NB4 (cell line): Measurements from ENCODE around the gene MFN2.
A peak's percentile ranks its signal among the peaks of the same experiment; 100 is the strongest.

Experiments used
- DNase-seq: peaks from one replicate; pipeline ENCODE4 v3.0.0; 2010; ENCODE audit warnings: low read depth
- H3K4me3 ChIP-seq: one replicate; pipeline ENCODE4 v1.5.1; 2011; ENCODE audit warnings: mild to moderate bottlenecking, low read depth, low read length, moderate library complexity
- CTCF ChIP-seq: IDR thresholded peaks from one replicate; pipeline ENCODE4 v1.5.1; 2012; ENCODE audit warnings: low read depth, low read length
- MAX ChIP-seq: IDR thresholded peaks from 2 replicates; pipeline ENCODE4 v1.6.1; 2011; ENCODE audit warnings: low read depth, low read length
- MYC ChIP-seq: IDR thresholded peaks from 2 replicates; pipeline ENCODE4 v1.6.1; 2011; ENCODE audit warnings: low read depth, low read length
- POLR2A ChIP-seq: IDR thresholded peaks from 2 replicates; pipeline ENCODE4 v1.6.1; 2011; ENCODE audit warnings: mild to moderate bottlenecking; ENCODE audit not compliant: insufficient read length; ENCODE audit errors: extremely low read depth

MFN2 gene

GRCh38 chr1:12057940-12058687 is 77.9 kb downstream of the MFN2 start:
- no peak overlapping the region for H3K4me3 ChIP-seq
- peak; percentile 52 for DNase-seq
- TF ChIP-seq CTCF (no peak), MYC (no peak), MAX (no peak), POLR2A (no peak)

DNA sequence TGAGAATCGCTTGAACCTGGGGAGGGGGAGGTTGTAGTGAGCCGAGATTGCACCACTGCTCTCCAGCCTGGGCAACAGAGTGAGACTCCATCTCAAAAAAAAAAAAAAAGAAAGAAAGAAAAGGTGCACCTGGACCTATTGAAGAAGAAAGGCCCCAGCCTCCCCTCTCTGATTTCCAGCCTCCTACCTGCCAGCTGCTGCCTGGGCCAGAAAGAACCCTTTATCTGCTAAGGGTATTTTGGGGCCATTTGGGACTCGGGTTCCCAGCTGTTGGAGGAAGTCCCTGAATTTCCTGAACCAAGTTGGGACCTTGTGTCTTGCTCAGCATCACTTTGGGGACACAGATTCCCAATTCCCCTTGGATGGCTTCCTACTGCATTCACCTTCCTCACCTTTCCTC is 79.0 kb downstream of the MFN2 start:
- TF ChIP-seq MAX (no peak), POLR2A (no peak), CTCF (no peak), MYC (no peak)
- no peak for DNase-seq
- no peak overlapping the region for H3K4me3 ChIP-seq

DNA sequence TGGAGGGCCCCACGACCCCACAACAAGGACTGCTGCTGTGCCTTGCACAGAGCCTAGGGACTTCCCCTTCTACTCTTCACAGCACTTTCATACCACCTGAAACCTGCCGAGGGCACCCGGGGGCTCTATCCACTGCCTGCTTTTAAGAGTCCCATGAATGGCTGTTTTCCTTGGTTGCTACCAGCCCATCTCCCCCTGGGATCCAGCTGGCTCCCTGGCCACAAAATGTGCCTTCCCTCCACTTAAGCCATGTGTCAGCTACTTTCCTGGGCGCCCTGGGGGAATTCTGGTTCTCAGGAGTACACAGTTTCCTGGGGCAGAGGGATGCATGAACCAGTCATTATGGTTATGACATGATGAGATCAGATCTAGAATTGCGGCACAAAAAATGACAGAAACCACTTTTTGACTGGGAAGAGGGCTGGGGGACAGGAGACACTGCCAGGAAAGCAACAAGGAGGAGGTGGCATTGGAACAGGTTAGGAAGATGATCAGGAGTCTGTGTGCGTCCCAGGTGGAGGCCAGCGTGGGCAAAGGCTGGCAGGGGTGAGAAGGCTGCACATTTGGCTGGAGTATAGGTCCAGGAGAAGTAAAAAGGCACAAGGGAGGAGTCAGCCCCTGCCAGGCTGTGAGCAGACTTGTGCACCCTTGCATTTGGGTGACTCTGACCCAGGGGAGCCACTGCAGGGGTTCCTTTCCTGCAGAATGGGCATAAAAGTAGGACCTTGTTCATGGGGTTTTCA is 79.6 kb downstream of the MFN2 start:
- TF ChIP-seq POLR2A = no peak
- no peak for TF ChIP-seq CTCF
- TF ChIP-seq MAX = no peak
- no peak for TF ChIP-seq MYC
- H3K4me3 ChIP-seq = no peak overlapping the region
- DNase-seq = no peak

DNA sequence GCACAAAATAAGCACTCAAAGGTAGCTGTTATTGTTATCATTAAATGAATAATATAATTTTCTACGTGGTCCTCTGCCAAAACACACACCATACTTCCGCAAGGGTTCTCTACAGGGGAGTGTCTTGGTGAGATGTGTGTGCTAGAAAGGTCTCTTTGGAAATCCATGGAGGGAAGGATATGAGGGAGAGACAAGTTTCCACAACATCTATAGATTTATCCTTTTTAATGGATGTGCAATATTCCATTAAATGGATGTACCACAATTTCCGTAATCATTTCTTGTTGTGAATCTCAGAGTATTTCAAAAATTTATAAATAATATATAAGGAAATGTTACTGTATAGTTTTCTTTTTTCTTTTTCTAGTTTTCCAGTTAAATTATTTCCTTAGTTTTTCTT is 80.3 kb downstream of the MFN2 start:
- TF ChIP-seq MAX = no peak
- TF ChIP-seq POLR2A = no peak
- TF ChIP-seq MYC = no peak
- no peak for TF ChIP-seq CTCF
- H3K4me3 ChIP-seq = no peak overlapping the region
- no peak for DNase-seq
